Activated T-cell treated with anti-CD3 and anti-CD28 coated beads, Interleukin-2, amount 50 U/mL, for 4 hours (primary cell): ENCODE results near the gene XK. TPM values are rescaled to one million over a fixed set of nuclear protein-coding genes. Genes with fewer than 3 reads are reported as not detected.
"Not testable (repeated sequence)": the region's sequence is repeated elsewhere in the genome, so short reads cannot be mapped to it uniquely, and the experiment has no call there.

Experiments used
- ATAC-seq, 2 donors: fragments of 200-7000 bp; cut with Tn5 transposase; one replicate each; pipeline ENCODE4 v1.10.0; 2021
- DNase-seq: peaks from one replicate; pipeline ENCODE4 v3.0.0-alpha.2; 2020
- H3K27me3 Mint-ChIP-seq: one replicate; pipeline ENCODE4 v1.8.0; 2021; ENCODE audit warnings: low read depth, mixed read lengths
- H3K36me3 Mint-ChIP-seq: one replicate; pipeline ENCODE4 v1.8.0; 2022; ENCODE audit warnings: mixed read lengths; ENCODE audit not compliant: insufficient read depth
- H3K4me1 Mint-ChIP-seq: one replicate; pipeline ENCODE4 v1.8.0; 2021; ENCODE audit warnings: low read depth, mixed read lengths
- H3K4me3 Mint-ChIP-seq: one replicate; pipeline ENCODE4 v1.8.0; 2021; ENCODE audit warnings: mild to moderate bottlenecking, moderate library complexity, mixed read lengths
- H3K9me3 Mint-ChIP-seq: one replicate; pipeline ENCODE4 v1.8.0; 2021; ENCODE audit warnings: mixed read lengths
- total RNA-seq, 3 donors: library from RNA; stranded (reverse); gene quantifications; one replicate each; pipeline ENCODE4 v1.2.1, GENCODE V29; 2021

XK gene, protein sequence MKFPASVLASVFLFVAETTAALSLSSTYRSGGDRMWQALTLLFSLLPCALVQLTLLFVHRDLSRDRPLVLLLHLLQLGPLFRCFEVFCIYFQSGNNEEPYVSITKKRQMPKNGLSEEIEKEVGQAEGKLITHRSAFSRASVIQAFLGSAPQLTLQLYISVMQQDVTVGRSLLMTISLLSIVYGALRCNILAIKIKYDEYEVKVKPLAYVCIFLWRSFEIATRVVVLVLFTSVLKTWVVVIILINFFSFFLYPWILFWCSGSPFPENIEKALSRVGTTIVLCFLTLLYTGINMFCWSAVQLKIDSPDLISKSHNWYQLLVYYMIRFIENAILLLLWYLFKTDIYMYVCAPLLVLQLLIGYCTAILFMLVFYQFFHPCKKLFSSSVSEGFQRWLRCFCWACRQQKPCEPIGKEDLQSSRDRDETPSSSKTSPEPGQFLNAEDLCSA
- under 1 TPM; 0.05 to 0.16 (median 0.10) TPM for total RNA-seq

DNA sequence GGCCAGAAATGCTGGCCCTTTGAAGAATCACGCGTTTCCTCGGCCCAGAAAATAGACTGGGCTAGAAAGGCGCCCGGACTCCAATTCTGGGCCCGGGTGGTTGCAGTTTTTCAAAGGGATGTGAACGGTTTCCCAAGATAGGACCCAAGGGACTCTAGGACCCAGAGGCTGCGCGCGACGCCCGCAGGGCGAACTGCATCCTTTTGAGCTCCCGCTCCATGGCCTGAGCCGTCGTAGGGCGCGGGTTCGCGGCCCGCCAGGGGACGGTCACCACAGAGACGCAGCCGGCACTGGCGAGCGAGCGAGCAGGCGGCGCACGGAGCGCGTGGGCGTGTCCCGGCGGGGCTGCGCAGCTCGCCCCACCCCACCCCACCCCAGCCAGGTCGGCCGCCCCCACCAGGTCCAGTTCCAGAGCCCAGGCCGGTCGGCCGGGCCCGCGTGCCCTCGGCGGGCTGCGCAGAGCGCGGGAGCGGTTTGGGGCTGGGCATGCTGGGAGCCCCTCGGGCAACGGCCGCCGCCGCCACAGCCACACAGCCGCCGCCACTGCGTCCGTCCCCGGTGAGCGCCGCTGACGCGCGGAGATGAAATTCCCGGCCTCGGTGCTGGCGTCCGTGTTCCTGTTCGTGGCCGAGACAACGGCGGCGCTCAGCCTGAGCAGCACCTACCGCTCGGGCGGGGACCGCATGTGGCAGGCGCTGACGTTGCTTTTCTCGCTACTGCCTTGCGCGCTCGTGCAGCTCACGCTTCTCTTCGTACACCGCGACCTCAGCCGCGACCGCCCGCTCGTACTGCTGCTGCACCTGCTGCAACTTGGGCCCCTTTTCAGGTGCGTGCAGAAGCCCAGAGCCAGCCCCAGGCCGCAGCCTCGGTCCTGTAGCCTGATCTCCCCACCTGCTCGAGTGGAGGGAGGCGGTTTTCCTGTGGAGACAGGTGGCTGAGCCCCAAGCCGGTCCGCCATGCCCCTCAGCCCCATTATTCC is at the start of gene XK:
TSS of gene XK (plus strand) at position 411 of the 979 bp plus-strand sequence. CDS start at position 582, 171 bp downstream.
- Mint-ChIP-seq H3K4me1 (peaks cover 2% of the 10 kb centered on the region), H3K9me3 (no peaks in the 10 kb centered on the region), H3K36me3 (no peaks in the 10 kb centered on the region), H3K4me3 (peak within 1 kb of the TSS; percentile 69), H3K27me3 (peaks cover 12% of the 10 kb centered on the region)
- ATAC-seq (peak; percentile 82 to 88), DNase-seq (peak; percentile 13)

DNA sequence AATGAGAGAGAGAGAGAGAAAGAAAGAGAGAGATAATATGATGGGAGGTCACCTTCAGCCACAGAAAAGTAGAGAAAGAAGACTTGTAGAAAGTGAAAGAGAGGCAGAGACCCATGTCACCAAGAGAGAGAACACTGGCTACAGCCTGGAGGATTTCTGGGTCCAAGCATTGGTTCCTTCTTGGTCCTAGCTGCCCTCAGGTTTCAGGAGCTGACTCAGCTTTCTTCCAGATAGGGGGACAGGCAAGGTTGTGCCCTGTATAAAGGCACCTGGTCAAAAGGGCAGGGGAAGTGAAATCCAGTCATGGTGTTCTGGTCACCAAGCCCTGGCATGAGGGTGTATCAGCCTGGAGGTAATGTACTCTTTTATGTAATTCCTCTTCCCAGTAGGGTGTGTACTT is 47.5 kb upstream of the XK start:
- DNase-seq, result no peak
- no peak for ATAC-seq
- Mint-ChIP-seq H3K27me3 (peaks cover 2% of the 10 kb centered on the region), H3K9me3 (no peaks in the 10 kb centered on the region), H3K36me3 (no peaks in the 10 kb centered on the region), H3K4me1 (no peaks in the 10 kb centered on the region), H3K4me3 (no peak overlapping the region)

DNA sequence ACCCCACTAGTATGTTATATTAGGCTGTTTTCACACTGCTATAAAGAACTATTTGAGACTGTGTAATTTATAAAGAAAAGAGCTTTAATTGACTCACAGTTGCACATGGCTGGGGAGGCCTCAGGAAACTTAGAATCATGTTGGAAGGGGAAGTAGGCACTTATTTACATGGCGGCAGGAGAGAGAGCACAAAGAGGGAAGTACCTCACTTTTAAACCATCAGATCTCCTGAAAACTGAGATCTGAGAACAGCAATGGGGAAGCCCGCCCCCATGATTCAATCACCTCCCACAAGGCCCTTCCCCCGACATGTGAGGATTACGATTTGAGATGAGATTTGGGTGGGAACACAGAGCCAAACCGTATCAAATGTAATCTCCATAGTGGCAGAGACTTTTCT is 45.4 kb upstream of the XK start:
- ATAC-seq, result no peak
- no peak for DNase-seq
- H3K36me3 Mint-ChIP-seq, result no peaks in the 10 kb centered on the region
- H3K9me3 Mint-ChIP-seq, result no peaks in the 10 kb centered on the region
- no peaks in the 10 kb centered on the region for H3K4me1 Mint-ChIP-seq
- H3K4me3 Mint-ChIP-seq, result no peak overlapping the region
- peaks cover 2% of the 10 kb centered on the region for H3K27me3 Mint-ChIP-seq

DNA sequence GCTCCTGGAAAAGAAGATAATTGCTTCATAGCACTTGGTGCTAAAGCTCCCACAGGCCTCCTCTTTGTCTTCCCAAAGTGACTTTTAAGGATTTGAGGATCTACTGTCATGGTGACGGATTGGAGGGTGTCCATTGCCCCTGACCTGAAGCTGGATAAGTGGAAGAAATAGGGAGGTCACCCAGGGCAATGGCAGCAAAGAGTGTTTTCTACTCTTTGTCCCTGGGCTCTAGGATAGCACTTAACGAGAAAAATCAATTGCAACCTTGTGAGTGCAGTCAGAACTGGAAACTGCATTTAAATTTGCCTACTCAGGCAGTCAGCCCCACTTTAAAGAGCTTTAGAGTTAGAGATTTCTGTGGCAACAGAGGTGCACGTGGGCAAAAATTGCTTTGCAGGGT is 43.7 kb upstream of the XK start:
- no peaks in the 10 kb centered on the region for H3K4me1 Mint-ChIP-seq
- no peak for DNase-seq
- no peak overlapping the region for H3K4me3 Mint-ChIP-seq
- no peaks in the 10 kb centered on the region for H3K36me3 Mint-ChIP-seq
- H3K9me3 Mint-ChIP-seq, result no peaks in the 10 kb centered on the region
- H3K27me3 Mint-ChIP-seq, result peaks cover 2% of the 10 kb centered on the region
- ATAC-seq, result no peak

DNA sequence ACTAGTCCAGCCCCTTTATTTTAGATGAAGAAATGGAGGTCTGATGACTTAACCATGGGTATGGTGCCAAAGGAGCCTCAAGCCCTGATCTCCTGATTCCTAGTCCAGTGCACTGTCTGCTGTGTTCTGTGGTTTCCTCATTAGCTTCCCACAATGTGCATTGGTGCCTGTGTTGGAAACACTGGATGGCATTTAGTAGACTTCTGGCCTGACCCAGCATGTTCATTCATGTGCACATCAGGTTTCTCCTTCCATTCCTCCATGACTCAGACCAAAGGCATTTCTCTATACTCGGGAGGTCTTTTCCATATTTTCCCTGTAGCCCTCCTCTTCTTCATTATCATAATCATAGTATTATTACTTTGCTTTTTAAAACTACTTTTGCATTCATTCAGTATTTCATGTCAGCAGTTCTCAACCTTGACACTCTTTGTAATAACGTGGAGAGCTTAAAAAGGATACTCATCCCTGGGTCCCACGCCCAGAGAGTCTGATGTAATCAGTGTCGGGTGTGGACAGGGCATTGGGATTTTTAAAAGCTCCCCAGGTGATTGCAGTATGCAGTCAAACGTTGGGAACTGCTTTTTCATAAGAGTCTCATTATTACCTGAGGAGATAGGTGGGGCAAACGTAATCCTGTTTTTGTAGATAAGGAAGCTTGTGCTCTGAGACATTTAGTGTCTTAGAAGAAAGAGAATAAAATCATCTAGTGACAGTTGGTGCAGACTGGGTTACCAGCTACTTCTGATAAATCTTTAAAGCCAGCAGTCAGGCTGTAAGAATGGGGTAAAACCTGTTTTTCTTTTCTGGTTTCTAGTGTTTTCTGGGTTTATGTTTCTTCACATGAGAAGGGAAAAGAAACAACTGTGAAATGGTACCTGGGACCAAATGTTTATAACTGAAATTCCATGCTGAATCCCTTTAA is 40.9 kb upstream of the XK start:
- no peak for DNase-seq
- Mint-ChIP-seq H3K27me3 (no peaks in the 10 kb centered on the region), H3K9me3 (no peaks in the 10 kb centered on the region), H3K4me3 (no peak overlapping the region), H3K36me3 (no peaks in the 10 kb centered on the region), H3K4me1 (no peaks in the 10 kb centered on the region)
- ATAC-seq, result no peak

DNA sequence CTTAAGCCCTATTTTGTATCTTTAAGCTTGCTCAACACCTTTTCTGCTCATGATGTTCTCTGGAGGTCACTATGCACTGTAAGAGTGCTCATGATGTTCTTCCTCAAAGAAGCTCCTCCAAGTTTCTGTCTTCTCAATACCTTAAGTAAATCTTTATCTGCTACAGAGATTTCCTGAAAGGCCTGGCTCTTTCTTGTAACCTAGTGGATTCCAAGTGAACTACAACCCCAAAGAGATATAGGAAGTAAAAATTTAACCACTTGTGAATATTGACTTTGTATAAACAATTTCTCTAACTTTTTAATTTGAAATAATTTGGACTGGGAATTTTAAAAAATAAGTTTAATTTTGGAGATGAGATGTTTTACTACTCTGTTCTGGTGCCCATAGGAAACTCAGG is 39.3 kb upstream of the XK start:
- Mint-ChIP-seq H3K9me3 (no peaks in the 10 kb centered on the region), H3K4me3 (no peak overlapping the region), H3K36me3 (no peaks in the 10 kb centered on the region), H3K4me1 (no peaks in the 10 kb centered on the region), H3K27me3 (no peaks in the 10 kb centered on the region)
- ATAC-seq (no peak), DNase-seq (no peak)

DNA sequence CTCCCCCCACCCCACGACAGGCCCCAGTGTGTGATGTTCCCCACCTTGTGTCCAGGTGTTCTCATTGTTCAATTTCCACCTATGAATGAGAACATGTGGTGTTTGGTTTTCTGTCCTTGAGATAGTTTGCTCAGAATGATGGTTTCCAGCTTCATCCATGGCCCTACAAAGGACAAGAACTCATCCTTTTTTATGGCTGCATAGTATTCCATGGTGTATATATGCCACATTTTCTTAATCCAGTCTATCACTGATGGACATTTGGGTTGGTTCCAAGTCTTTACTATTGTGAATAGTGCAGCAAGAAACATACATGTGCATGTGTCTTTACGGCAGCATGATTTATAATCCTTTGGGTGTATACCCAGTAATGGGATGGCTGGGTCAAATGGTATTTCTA is 34.7 kb upstream of the XK start:
- not testable (repeated sequence) for H3K4me1 Mint-ChIP-seq, H3K36me3 Mint-ChIP-seq, H3K27me3 Mint-ChIP-seq, DNase-seq, H3K4me3 Mint-ChIP-seq, ATAC-seq, H3K9me3 Mint-ChIP-seq

DNA sequence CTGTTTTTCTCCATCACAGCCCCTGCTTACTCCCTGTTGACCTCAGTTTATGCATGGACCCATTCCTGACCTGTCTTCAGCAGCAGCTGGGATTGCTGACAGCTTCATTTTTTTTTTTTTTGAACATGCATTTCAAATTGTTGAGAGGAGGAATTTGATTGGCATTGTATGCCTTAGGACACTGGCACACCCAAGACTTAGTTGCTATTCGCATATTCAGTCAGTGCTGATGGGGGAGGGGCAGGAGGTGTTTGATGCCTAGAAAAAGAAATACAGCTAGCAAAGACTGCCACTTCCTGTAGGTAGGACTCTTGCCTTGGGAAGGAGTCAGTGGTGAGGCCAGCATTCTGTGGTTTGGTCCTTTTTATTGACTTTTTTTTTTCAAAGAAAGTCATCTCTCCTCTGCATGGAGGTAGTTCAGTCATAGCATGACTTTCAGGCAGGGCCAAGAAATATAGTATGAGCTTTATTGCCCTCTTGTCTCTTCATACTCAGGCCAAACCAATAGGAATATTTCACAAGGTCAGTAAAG is 33.6 kb upstream of the XK start:
- Mint-ChIP-seq H3K27me3 (no peaks in the 10 kb centered on the region), H3K9me3 (no peaks in the 10 kb centered on the region), H3K4me1 (no peaks in the 10 kb centered on the region), H3K4me3 (no peak overlapping the region), H3K36me3 (no peaks in the 10 kb centered on the region)
- no peak for DNase-seq
- ATAC-seq, result no peak

DNA sequence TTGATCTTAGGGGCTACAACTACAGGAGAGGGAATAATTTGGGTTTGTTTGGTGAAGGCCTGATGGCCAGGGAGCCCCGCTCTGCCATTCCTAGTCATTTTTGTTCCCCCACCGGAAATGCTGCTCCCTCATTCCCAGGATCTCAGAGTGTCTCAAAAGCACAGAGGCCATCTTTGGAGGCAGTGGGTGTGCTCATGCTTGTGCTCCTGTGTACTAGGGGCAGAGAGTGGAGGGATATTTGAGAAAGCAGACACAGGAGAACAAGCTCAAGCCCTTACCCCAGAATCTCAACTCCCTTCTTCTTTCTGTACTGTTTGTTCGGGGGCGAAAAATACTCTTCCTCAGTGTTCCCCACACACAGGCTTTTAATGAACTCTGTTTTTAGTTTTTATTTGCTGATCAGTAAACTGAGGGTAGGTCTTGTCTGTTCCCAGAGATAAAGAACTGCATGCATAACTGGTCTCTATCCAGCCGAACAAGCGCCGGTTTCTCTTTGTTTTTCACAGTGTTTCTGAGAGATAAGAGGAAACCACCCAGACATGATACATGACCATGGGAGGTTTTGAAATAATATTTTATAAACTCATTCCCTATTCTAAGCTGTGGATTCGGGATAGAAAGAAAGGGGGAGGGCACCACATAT is 32.9 kb upstream of the XK start:
- Mint-ChIP-seq H3K27me3 (no peaks in the 10 kb centered on the region), H3K36me3 (no peaks in the 10 kb centered on the region), H3K4me3 (no peak overlapping the region), H3K9me3 (no peaks in the 10 kb centered on the region), H3K4me1 (no peaks in the 10 kb centered on the region)
- ATAC-seq (no peak), DNase-seq (no peak)

DNA sequence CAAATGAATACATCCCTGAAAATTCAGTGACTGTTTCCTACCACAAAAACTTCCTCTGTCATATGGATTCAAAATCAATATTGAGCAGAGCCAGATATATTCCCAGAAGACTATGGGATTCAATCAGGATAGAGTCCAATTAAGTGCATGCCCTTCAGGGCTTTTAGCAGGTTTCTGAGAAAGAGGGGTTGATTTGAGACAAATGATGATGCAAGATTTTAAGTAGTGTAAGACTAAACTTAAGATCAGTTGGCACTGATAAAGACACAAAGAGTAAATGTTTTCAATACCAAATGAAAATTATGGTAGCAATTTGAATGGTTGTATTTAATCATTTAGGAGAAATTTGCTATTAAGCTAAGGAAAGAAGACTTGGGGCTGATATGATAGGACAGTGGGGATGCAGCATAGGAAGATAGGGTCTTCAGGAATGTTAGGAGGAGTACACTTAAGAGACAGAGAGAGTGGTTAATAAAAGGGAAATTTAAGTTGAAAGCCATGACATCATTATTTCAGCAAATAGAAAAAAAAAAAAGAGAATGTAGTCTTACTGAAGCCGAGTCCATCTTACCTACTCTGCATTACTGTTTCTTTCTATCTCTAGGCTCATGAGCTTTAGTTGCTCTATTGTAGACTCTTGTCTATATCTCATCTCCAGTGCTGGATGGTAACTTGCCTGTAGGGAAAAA is 32.0 kb upstream of the XK start:
- Mint-ChIP-seq H3K9me3 (no peaks in the 10 kb centered on the region), H3K27me3 (no peaks in the 10 kb centered on the region), H3K4me1 (no peaks in the 10 kb centered on the region), H3K36me3 (no peaks in the 10 kb centered on the region), H3K4me3 (no peak overlapping the region)
- DNase-seq (no peak), ATAC-seq (no peak)

DNA sequence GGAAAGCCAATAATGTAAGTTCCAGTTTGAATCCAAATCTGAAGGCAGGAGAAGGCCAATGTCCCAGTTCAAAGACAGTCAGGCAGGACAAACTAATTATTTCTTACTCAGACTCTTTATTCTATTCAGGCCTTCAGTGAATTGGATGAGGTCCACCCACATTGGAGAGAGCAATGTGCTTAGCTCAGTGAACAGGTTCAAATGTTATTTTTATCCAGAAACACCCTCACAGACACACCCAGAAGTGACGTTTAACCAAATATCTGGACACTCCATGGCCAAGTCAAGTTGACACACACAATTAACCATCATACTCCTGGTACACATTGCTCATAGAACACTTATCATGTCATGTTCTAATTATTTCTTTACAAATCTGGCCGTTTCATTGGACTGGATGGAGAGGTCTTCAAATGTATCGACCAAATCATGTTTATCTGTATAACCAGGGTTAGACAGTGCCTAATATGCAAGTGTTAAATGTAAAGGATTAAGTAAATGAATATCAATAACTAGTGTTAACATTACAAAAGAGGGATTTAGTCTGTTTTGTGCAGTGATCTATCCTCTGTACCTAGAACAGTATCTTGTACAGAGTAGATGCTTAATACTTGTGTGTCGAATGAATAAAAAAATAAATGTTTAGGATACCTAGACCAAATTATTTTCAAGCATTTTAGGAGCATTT is 27.1 kb upstream of the XK start:
- H3K27me3 Mint-ChIP-seq, result no peaks in the 10 kb centered on the region
- DNase-seq (no peak), ATAC-seq (no peak)
- no peaks in the 10 kb centered on the region for H3K9me3 Mint-ChIP-seq
- H3K4me1 Mint-ChIP-seq, result no peaks in the 10 kb centered on the region
- H3K36me3 Mint-ChIP-seq, result no peaks in the 10 kb centered on the region
- H3K4me3 Mint-ChIP-seq, result no peak overlapping the region

DNA sequence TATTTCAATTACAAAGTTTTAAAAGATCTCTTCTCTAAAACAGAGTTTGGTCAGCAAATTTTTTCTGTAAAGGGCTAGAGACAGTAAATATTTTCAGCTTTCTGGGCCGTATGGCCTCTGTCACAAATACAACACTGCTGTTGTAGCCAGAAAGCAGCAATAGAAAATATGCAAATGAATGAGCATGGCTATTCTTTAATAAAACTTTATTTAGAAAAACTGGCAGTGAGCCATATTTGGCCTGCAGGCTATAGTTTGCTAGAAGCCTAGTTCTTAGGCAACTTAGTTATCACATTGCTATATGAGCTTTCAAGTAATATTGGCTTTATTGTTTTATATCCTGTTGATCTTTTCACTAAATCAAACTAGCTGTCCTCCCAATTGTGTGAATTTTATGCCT is 26.5 kb upstream of the XK start:
- H3K4me1 Mint-ChIP-seq, result no peaks in the 10 kb centered on the region
- H3K9me3 Mint-ChIP-seq, result no peaks in the 10 kb centered on the region
- no peaks in the 10 kb centered on the region for H3K36me3 Mint-ChIP-seq
- DNase-seq (no peak), ATAC-seq (no peak)
- no peaks in the 10 kb centered on the region for H3K27me3 Mint-ChIP-seq
- H3K4me3 Mint-ChIP-seq, result no peak overlapping the region
